KOPT-K1 (cell line): ENCODE measurements around the gene VOPP1.

Experiments used
- H3K27ac ChIP-seq: fragments of 200-600 bp; sonication (generic); 2 replicates; pipeline ENCODE4 v1.5.1; 2016; ENCODE audit warnings: antibody characterized with exemption, mild to moderate bottlenecking, low read depth, low read length; ENCODE audit not compliant: poor library complexity, severe bottlenecking
- H3K36me3 ChIP-seq: fragments of 200-600 bp; sonication (generic); 2 replicates; pipeline ENCODE4 v1.5.1; 2017; ENCODE audit warnings: antibody characterized with exemption, mild to moderate bottlenecking, low read length, moderate library complexity; ENCODE audit not compliant: insufficient read depth
- H3K9me3 ChIP-seq: fragments of 200-600 bp; sonication (generic); 2 replicates; pipeline ENCODE4 v1.5.1; 2017; ENCODE audit warnings: antibody characterized with exemption, low read length, mild to moderate bottlenecking; ENCODE audit not compliant: insufficient read depth, poor library complexity, severe bottlenecking

VOPP1 gene

GRCh38 chr7:55569797-55570196 lies 2.5 kb downstream of the VOPP1 start:
- no peak overlapping the region for H3K27ac ChIP-seq
- no peaks in the 10 kb centered on the region for H3K9me3 ChIP-seq
- H3K36me3 ChIP-seq: no peaks in the 10 kb centered on the region

GRCh38 chr7:55569269-55569663 lies 3.0 kb downstream of the VOPP1 start:
- Histone ChIP-seq H3K9me3 (no peaks in the 10 kb centered on the region), H3K27ac (no peak overlapping the region), H3K36me3 (no peaks in the 10 kb centered on the region)

- H3K9me3 ChIP-seq: no peaks in the 10 kb centered on the region
- H3K36me3 ChIP-seq: no peaks in the 10 kb centered on the region
- H3K27ac ChIP-seq: no peak overlapping the region
Observed at GRCh38 chr7:55568613-55569268, 3.6 kb downstream of the VOPP1 start.

DNA sequence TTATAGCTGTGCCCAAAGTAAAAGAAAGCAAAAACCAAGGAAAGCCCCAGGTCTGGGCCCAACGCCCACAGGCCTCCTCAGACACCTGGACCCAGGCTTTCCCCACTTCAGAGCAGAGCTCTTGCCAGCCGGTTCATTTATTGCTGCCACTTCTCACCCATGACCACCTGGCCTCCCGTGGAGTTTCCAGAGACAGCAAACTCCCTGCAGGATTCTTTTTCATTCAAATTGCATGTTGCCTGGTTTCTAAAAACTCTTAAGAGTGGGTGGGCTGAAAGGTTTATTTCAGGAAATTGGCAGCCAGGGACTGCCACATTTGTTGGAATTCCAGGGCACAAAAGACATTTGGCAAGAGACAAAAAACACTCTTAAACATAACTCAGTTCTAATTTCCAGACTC lies 4.7 kb downstream of the VOPP1 start:
- Histone ChIP-seq H3K27ac (no peak overlapping the region), H3K36me3 (no peaks in the 10 kb centered on the region), H3K9me3 (no peaks in the 10 kb centered on the region)

GRCh38 chr7:55565681-55566080 lies 6.6 kb downstream of the VOPP1 start:
- no peak overlapping the region for H3K27ac ChIP-seq
- H3K9me3 ChIP-seq: no peaks in the 10 kb centered on the region
- no peaks in the 10 kb centered on the region for H3K36me3 ChIP-seq

GRCh38 chr7:55563596-55564325 lies 8.5 kb downstream of the VOPP1 start:
- Histone ChIP-seq H3K36me3 (no peaks in the 10 kb centered on the region), H3K27ac (no peak overlapping the region), H3K9me3 (no peaks in the 10 kb centered on the region)

- Histone ChIP-seq H3K27ac (no peak overlapping the region), H3K36me3 (no peaks in the 10 kb centered on the region), H3K9me3 (no peaks in the 10 kb centered on the region)
Observed at GRCh38 chr7:55561690-55562089, 10.6 kb downstream of the VOPP1 start.

GRCh38 chr7:55558962-55559920 lies 13.1 kb downstream of the VOPP1 start:
- H3K36me3 ChIP-seq: no peaks in the 10 kb centered on the region
- no peak overlapping the region for H3K27ac ChIP-seq
- H3K9me3 ChIP-seq: no peaks in the 10 kb centered on the region

DNA sequence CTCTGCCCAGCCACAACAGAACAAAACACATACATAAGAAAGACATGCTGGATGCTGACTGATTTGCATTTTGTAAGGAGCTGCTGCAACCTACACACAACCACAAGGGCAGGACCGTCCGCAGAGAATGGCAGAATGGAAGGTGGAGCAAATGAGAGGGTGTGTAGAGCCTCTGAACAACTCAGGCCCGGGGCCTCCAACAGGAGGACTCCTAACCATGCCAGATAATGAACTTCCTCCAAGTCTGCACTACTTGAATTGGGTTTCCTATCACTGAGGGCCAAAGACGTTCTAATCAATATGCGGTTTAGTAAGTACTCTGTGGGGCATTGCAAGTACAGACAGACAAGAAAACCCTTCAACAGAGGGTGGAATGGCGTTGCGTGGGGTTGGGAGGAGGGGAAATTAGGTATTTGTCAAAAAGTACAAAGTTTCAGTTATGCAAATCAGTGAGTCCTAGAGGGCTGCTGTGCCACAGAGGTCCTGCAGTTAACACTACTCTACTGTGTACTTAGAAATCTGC lies 14.6 kb downstream of the VOPP1 start:
- Histone ChIP-seq H3K27ac (no peak overlapping the region), H3K9me3 (no peaks in the 10 kb centered on the region), H3K36me3 (no peaks in the 10 kb centered on the region)

- no peaks in the 10 kb centered on the region for H3K36me3 ChIP-seq
- H3K9me3 ChIP-seq: no peaks in the 10 kb centered on the region
- H3K27ac ChIP-seq: no peak overlapping the region
Observed at GRCh38 chr7:55556492-55556891, 15.8 kb downstream of the VOPP1 start.

- no peaks in the 10 kb centered on the region for H3K36me3 ChIP-seq
- no peak overlapping the region for H3K27ac ChIP-seq
- H3K9me3 ChIP-seq: no peaks in the 10 kb centered on the region
Observed at GRCh38 chr7:55556031-55556430, 16.3 kb downstream of the VOPP1 start.

DNA sequence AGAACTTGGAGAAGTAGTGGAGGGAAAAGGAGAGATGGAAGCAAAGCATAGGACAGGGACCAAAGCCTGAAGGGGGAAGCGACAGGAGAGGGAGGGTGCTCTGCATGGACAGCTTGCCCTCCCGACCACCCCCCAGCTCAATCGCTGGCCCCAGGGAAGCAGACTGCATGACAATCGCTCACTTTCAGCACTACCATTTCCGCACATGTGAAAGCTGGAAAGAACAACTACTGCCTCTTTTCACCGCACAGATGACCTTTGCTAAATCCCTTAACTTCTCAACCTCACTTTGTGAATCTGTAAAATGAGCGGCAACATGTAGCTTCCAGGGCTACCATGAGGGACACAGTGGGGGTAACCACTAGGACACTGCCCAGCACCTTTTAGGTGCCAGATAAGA lies 17.1 kb downstream of the VOPP1 start:
- no peaks in the 10 kb centered on the region for H3K36me3 ChIP-seq
- no peaks in the 10 kb centered on the region for H3K9me3 ChIP-seq
- no peak overlapping the region for H3K27ac ChIP-seq

DNA sequence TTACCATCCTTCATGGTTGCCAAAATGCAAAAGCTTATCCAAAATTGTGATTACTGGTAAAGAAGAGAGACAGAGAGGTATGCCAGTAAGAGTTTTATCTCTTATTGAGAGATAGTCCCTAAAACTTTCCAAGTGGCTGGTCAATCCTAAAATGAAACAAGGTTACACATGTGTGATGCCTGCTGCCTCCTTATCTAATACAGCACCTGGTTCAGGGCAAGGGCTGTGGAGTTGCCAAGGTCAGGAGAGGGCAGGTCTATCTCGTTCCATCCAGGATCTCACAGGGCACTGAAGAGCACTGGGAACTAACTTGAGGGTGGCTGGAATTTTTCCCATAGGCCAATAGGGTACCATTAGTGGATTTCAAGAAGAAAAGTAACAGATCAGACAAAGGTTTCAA lies 18.3 kb downstream of the VOPP1 start:
- H3K9me3 ChIP-seq: no peaks in the 10 kb centered on the region
- no peak overlapping the region for H3K27ac ChIP-seq
- no peaks in the 10 kb centered on the region for H3K36me3 ChIP-seq

- H3K27ac ChIP-seq: no peak overlapping the region
- no peaks in the 10 kb centered on the region for H3K9me3 ChIP-seq
- H3K36me3 ChIP-seq: no peaks in the 10 kb centered on the region
Observed at GRCh38 chr7:55553024-55553345, 19.3 kb downstream of the VOPP1 start.

DNA sequence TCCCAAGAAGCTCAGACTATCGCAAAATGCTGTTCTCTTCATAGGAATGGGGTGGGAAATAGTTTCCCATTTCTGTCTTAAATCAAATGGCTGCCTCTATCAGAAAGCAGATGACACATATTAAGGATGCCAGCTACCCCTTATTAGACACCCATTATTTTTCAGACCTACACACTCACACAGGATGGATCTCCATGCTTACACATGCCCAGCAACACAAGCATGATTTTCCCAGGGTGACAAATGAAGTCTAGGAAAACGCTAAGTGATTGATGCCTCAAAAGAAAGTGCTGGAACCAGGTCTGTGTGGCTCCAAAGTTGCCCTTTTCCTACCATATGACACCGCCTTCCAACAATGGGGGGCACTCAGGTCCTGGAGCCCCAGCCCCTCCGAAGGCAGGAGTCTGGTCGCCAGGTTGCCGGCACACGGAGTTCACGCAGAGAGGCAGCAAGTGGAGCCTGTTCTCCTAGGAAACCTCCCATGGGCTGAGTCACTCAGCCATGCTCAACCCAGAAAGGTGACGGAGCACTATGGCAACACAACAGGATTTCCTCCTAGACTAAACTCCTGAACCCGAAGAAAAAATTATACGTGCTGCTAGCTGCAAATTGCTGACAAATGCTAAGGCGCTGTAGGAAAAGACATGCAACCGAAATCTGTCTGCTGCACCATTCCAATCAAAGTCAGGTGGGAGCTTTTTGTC lies 19.8 kb downstream of the VOPP1 start:
- Histone ChIP-seq H3K9me3 (no peaks in the 10 kb centered on the region), H3K27ac (no peak overlapping the region), H3K36me3 (no peaks in the 10 kb centered on the region)
